Trophoblast cell (in vitro differentiated cells and primary cell): ENCODE data around the gene UBE2C.

Source experiments
- DNase-seq, 2 donors: peaks; one replicate each; pipeline ENCODE4 v3.0.0-alpha.2; 2016
- H2AFZ ChIP-seq: 2 replicates; pipeline ENCODE4 v1.6.1; 2013; ENCODE audit warnings: low read length, moderate library complexity, mild to moderate bottlenecking; ENCODE audit not compliant: insufficient read depth, poor library complexity
- H2AK5ac ChIP-seq: 2 replicates; pipeline ENCODE4 v1.6.1; 2013; ENCODE audit warnings: mild to moderate bottlenecking, low read length
- H2BK120ac ChIP-seq: 2 replicates; pipeline ENCODE4 v1.6.1; 2013; ENCODE audit warnings: low read length, mild to moderate bottlenecking, moderate library complexity; ENCODE audit not compliant: insufficient read depth, poor library complexity
- H2BK12ac ChIP-seq: 2 replicates; pipeline ENCODE4 v1.6.1; 2013; ENCODE audit warnings: mild to moderate bottlenecking, low read length, moderate library complexity
- H2BK5ac ChIP-seq: 2 replicates; pipeline ENCODE4 v1.6.1; 2013; ENCODE audit warnings: low read length, low read depth, moderate library complexity, mild to moderate bottlenecking; ENCODE audit not compliant: poor library complexity
- H3K14ac ChIP-seq: 2 replicates; pipeline ENCODE4 v1.6.1; 2013; ENCODE audit warnings: mild to moderate bottlenecking, low read length
- H3K18ac ChIP-seq: 2 replicates; pipeline ENCODE4 v1.6.1; 2013; ENCODE audit warnings: mild to moderate bottlenecking, low read length
- H3K23ac ChIP-seq: 2 replicates; pipeline ENCODE4 v1.6.1; 2013; ENCODE audit warnings: low read length
- H3K27ac ChIP-seq: 2 replicates; pipeline ENCODE4 v1.5.1; 2013; ENCODE audit warnings: low read depth, mild to moderate bottlenecking, inconsistent platforms, low read length, moderate library complexity
- H3K27me3 ChIP-seq: 2 replicates; pipeline ENCODE4 v1.6.1; 2013; ENCODE audit warnings: inconsistent platforms, mild to moderate bottlenecking, low read length, moderate library complexity; ENCODE audit not compliant: insufficient read depth
- H3K36me3 ChIP-seq, 2 experiments: 1 replicate in 1 of 2; 2 replicates in 1 of 2; pipeline ENCODE4 v1.6.1; 2013; ENCODE audit warnings: low read length in 2 of 2, mild to moderate bottlenecking in 2 of 2, moderate library complexity in 1 of 2; ENCODE audit not compliant: insufficient read depth in 2 of 2, control insufficient read depth in 1 of 2
- H3K4ac ChIP-seq: 2 replicates; pipeline ENCODE4 v1.6.1; 2013; ENCODE audit warnings: low read depth, mild to moderate bottlenecking, low read length, moderate library complexity
- H3K4me1 ChIP-seq, 2 experiments: 1 replicate in 1 of 2; 2 replicates in 1 of 2; pipeline ENCODE4 v1.6.1; 2013; ENCODE audit warnings: low read length in 2 of 2, mild to moderate bottlenecking in 2 of 2, moderate library complexity in 1 of 2; ENCODE audit not compliant: insufficient read depth in 2 of 2, control insufficient read depth in 1 of 2
- H3K4me2 ChIP-seq: 2 replicates; pipeline ENCODE4 v1.6.1; 2013; ENCODE audit warnings: inconsistent platforms, mild to moderate bottlenecking, low read length, moderate library complexity
- H3K4me3 ChIP-seq: 2 replicates; pipeline ENCODE4 v1.5.1; 2013; ENCODE audit warnings: mild to moderate bottlenecking, low read depth, low read length, inconsistent platforms
- H3K79me1 ChIP-seq: one replicate; pipeline ENCODE4 v1.6.1; 2013; ENCODE audit warnings: low read length
- H3K79me2 ChIP-seq: 2 replicates; pipeline ENCODE4 v1.6.1; 2013; ENCODE audit warnings: low read length, mild to moderate bottlenecking; ENCODE audit not compliant: control insufficient read depth, insufficient read depth, poor library complexity
- H3K9ac ChIP-seq: 2 replicates; pipeline ENCODE4 v1.6.1; 2013; ENCODE audit warnings: mild to moderate bottlenecking, low read length
- H3K9me3 ChIP-seq: 2 replicates; pipeline ENCODE4 v1.6.1; 2013; ENCODE audit warnings: low read depth, mild to moderate bottlenecking, control low read depth, inconsistent platforms, low read length; ENCODE audit not compliant: insufficient read depth
- H4K12ac ChIP-seq: 2 replicates; pipeline ENCODE4 v1.6.1; 2013; ENCODE audit warnings: low read depth, mild to moderate bottlenecking, low read length, moderate library complexity
- H4K8ac ChIP-seq: 2 replicates; pipeline ENCODE4 v1.6.1; 2013; ENCODE audit warnings: low read depth, mild to moderate bottlenecking, low read length, moderate library complexity
- H4K91ac ChIP-seq: one replicate; pipeline ENCODE4 v1.6.1; 2013; ENCODE audit warnings: low read depth, mild to moderate bottlenecking, low read length, moderate library complexity
- WGBS: extraction: QIAGEN DNeasy Blood & Tissue Kit; methylation state at CpG from one replicate; pipeline ENCODE4 v1.1.7; 2013; ENCODE audit warnings: missing lambda C conversion rate; ENCODE audit not compliant: insufficient read length, insufficient coverage; ENCODE audit errors: extremely low coverage; 5-methylcytosine and 5-hydroxymethylcytosine counted together

The UBE2C gene

DNA sequence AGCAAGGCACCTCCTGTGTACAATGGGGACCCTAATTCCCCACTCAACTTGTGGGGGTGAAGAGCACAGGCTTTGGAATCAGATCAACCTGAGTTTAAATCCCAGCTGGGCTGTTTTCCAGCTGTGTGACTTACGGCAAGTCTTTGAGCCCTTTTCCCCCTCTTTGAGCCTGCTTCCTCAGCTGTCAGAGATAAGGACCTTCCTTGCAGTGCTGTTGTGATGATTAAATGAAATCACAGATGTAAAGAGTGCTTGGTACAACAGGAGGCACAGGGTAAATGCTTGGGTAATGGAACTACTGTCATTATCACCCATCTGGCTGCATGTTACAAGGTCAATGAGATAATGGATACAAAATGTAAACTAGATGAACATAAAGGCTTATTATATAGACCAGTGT lies 24.4 kb downstream of the UBE2C start:
- peaks cover 5 to 11% of the 10 kb centered on the region in 2 experiments for H3K4me1 ChIP-seq
- no peak for DNase-seq

DNA sequence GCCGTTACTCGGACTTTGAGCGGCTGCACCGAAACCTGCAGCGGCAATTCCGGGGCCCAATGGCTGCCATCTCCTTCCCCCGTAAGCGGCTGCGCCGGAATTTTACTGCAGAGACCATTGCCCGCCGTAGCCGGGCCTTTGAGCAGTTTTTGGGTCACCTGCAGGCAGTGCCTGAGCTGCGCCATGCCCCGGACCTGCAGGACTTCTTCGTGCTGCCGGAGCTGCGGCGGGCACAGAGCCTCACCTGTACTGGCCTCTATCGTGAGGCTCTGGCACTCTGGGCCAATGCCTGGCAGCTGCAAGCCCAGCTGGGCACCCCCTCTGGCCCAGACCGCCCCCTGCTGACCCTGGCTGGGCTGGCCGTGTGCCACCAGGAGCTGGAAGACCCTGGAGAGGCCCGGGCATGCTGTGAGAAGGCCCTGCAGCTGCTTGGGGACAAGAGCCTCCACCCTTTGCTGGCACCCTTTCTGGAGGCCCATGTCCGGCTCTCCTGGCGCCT lies 28.3 kb downstream of the UBE2C start:
- Histone ChIP-seq H3K14ac (no peak overlapping the region), H3K4me1 (peaks cover 0 to 2% of the 10 kb centered on the region in 2 experiments), H3K9me3 (peaks cover under 1% of the 10 kb centered on the region), H3K4me3 (no peak overlapping the region), H2BK12ac (no peak overlapping the region), H4K91ac (no peak overlapping the region), H2AK5ac (no peak overlapping the region), H3K23ac (no peak overlapping the region), H3K4me2 (no peak overlapping the region), H3K27me3 (no peaks in the 10 kb centered on the region), H3K9ac (no peak overlapping the region), H3K4ac (no peak overlapping the region), H2BK120ac (no peak overlapping the region), H3K18ac (no peak overlapping the region), H3K79me2 (no peaks in the 10 kb centered on the region), H3K27ac (no peak overlapping the region), H3K79me1 (no peaks in the 10 kb centered on the region), H4K12ac (no peak overlapping the region), H2AFZ (no peak overlapping the region), H2BK5ac (no peak overlapping the region), H3K36me3 (peaks cover 34 to 40% of the 10 kb centered on the region in 2 experiments), H4K8ac (no peak overlapping the region)
- no peak for DNase-seq
- no CpG with 5 or more reads among the region's 25 CpGs for WGBS

More for the DNA sequence above, 24.4 kb downstream of the UBE2C start:
- H3K18ac ChIP-seq: no peak overlapping the region
- peaks cover 9% of the 10 kb centered on the region for H3K79me1 ChIP-seq
- no peak overlapping the region for H2BK5ac ChIP-seq
- H3K4me2 ChIP-seq: no peak overlapping the region
- peaks cover 17 to 20% of the 10 kb centered on the region in 2 experiments for H3K36me3 ChIP-seq
- no CpG with 5 or more reads among the region's 1 CpG for WGBS
- no peaks in the 10 kb centered on the region for H3K79me2 ChIP-seq
- no peak overlapping the region for H3K23ac ChIP-seq
- no peak overlapping the region for H3K4ac ChIP-seq
- H3K4me3 ChIP-seq: no peak overlapping the region
- peaks cover 3% of the 10 kb centered on the region for H3K9me3 ChIP-seq
- peak overlapping the region; percentile 38 for H2AFZ ChIP-seq
- no peak overlapping the region for H4K91ac ChIP-seq
- H4K8ac ChIP-seq: no peak overlapping the region
- no peak overlapping the region for H3K27ac ChIP-seq
- no peak overlapping the region for H3K9ac ChIP-seq
- H4K12ac ChIP-seq: no peak overlapping the region
- no peak overlapping the region for H2AK5ac ChIP-seq
- H3K14ac ChIP-seq: no peak overlapping the region
- H2BK12ac ChIP-seq: no peak overlapping the region
- H2BK120ac ChIP-seq: no peak overlapping the region
- H3K27me3 ChIP-seq: no peaks in the 10 kb centered on the region

DNA sequence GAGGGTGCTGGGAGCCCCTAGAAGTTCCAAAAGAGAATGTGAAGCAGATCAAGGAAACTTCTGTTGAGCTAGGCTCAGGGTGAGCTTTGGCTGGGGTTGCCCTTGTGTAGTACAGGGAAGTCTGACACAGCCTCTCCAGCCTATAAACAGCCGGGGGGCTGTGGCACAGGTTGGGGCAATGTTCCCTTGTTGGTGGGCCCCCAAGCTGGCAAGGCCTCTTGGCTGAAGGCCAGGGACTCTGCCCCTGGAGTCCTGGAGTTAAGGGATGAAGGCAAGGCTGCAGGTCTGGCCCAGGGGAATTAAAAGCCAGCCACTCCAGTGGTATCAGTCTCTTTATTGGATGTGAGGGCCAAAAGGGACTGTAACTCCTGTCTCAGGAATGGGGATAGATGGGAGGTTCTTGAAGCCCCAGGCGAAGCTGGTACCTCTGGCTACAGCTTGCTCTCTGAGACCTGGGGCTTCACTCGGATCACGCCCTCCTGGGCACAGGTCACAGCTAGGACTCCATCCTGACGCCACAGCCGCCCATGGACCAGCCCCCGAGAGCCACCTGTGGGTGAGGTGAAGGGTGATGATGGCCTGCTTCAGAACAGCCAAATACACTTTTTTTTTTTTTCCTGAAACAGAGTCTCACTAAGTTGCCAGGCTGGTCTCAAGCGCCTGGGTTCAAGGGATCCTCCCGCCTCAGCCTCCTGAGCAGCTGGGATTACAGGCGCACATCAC lies 29.1 kb downstream of the UBE2C start:
- Histone ChIP-seq H4K12ac (no peak overlapping the region), H3K79me1 (no peaks in the 10 kb centered on the region), H3K23ac (no peak overlapping the region), H2AK5ac (no peak overlapping the region), H4K8ac (no peak overlapping the region), H3K18ac (no peak overlapping the region), H2AFZ (no peak overlapping the region), H3K27ac (no peak overlapping the region), H2BK5ac (no peak overlapping the region), H3K4me1 (no peaks in the 10 kb centered on the region), H3K4me2 (no peak overlapping the region), H3K14ac (no peak overlapping the region), H3K9ac (no peak overlapping the region), H4K91ac (no peak overlapping the region), H3K4me3 (no peak overlapping the region), H3K36me3 (peaks cover 34 to 43% of the 10 kb centered on the region in 2 experiments), H3K4ac (no peak overlapping the region), H2BK12ac (no peak overlapping the region), H3K27me3 (no peaks in the 10 kb centered on the region), H3K79me2 (no peaks in the 10 kb centered on the region), H2BK120ac (no peak overlapping the region), H3K9me3 (no peaks in the 10 kb centered on the region)
- no peak for DNase-seq
- no CpG with 5 or more reads among the region's 10 CpGs for WGBS

DNA sequence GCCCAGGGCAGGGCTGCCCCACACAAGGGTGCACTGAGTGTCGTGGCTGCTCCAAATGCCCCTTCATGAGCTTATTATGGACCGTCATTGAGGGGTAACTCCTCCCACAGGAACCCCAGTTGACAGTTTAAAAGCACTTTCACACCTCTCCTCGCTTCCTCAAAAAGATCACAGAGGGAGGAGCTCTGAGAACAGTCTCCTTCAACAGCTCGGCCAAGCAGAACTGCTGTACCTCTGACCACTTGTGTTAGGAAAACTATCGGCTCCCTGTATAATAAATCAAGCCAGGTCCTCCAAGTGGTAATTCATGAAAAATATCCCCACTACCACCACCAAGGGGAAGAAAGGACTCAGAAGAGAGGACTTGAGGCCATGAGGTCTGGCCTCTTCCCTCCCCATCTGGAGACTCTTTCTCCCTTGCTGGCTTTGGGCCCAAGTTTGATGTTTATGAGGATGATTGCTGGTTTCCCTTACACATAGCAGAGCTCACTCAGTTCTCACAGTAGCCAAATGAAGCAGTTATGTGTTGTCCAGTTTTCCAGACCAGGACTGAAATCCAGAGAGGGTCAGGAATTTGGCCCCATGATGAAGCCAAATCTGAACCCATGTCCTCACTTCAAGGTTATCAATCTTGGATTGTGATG lies 29.8 kb downstream of the UBE2C start:
- no peak overlapping the region for H2AFZ ChIP-seq
- H2AK5ac ChIP-seq: no peak overlapping the region
- WGBS: no CpG with 5 or more reads among the region's 5 CpGs
- H4K91ac ChIP-seq: no peak overlapping the region
- no peak overlapping the region for H4K12ac ChIP-seq
- no peak overlapping the region for H3K14ac ChIP-seq
- no peak overlapping the region for H2BK5ac ChIP-seq
- H3K4me2 ChIP-seq: no peak overlapping the region
- H3K23ac ChIP-seq: no peak overlapping the region
- H3K36me3 ChIP-seq: peaks cover 36 to 43% of the 10 kb centered on the region in 2 experiments
- no peak overlapping the region for H3K9ac ChIP-seq
- no peaks in the 10 kb centered on the region for H3K4me1 ChIP-seq
- H3K79me2 ChIP-seq: no peaks in the 10 kb centered on the region
- H3K27me3 ChIP-seq: no peaks in the 10 kb centered on the region
- H2BK12ac ChIP-seq: no peak overlapping the region
- no peak overlapping the region for H3K18ac ChIP-seq
- no peak overlapping the region for H2BK120ac ChIP-seq
- H3K4me3 ChIP-seq: no peak overlapping the region
- no peak overlapping the region for H4K8ac ChIP-seq
- no peak overlapping the region for H3K4ac ChIP-seq
- DNase-seq: no peak
- no peaks in the 10 kb centered on the region for H3K9me3 ChIP-seq
- H3K27ac ChIP-seq: no peak overlapping the region
- no peaks in the 10 kb centered on the region for H3K79me1 ChIP-seq
